CD4-positive, CD25-positive, alpha-beta regulatory T cell (primary cell): ENCODE measurements around the gene STAP1. TPM values are rescaled to one million over a fixed set of nuclear protein-coding genes. Genes with fewer than 3 reads are reported as not detected.

Source experiments
- polyA plus RNA-seq, 4 donors: library from polyadenylated mRNA; unstranded; fragments of 300-500 nt; fragmentation: Illumina TruSeq; gene quantifications; one replicate each; pipeline ENCODE4 v1.2.3, GENCODE V29; 2021
- total RNA-seq: library from RNA; stranded (reverse); gene quantifications from one replicate; pipeline ENCODE4 v1.2.3, GENCODE V29; 2022

Gene STAP1
- total and polyA plus RNA-seq, 5 donors from 2014 or later = 0.99 to 2.9 (median 1.3) TPM

Other genes with a start within 250 kb of the STAP1 start
- gene CENPC, start 13.2 kb upstream of the STAP1 start, total RNA-seq = 90.8 TPM
- gene CENPC, start 13.2 kb upstream of the STAP1 start, polyA plus RNA-seq = 10 to 100 TPM; 17.0 to 19.0 (median 18.4) TPM
- 64.1 TPM for gene UBA6, start 142.4 kb downstream of the STAP1 start, total RNA-seq
- 10 to 100 TPM; 21.6 to 32.0 (median 28.7) TPM for gene UBA6, start 142.4 kb downstream of the STAP1 start, polyA plus RNA-seq
- not detected for gene GNRHR, start 195.7 kb downstream of the STAP1 start, total RNA-seq
- under 1 TPM in 2 of 4 donors, not detected in 2; 0.13 to 0.16 TPM for gene GNRHR, start 195.7 kb downstream of the STAP1 start, polyA plus RNA-seq